GM19452 (cell line): ENCODE results near the gene CCDC82.

ENCODE experiments used
- ATAC-seq: cut with Tn5 transposase; IDR thresholded peaks from one replicate; pipeline ENCODE4 v1.9.1; 2021; ENCODE audit not compliant: unreplicated experiment

CCDC82 gene

DNA sequence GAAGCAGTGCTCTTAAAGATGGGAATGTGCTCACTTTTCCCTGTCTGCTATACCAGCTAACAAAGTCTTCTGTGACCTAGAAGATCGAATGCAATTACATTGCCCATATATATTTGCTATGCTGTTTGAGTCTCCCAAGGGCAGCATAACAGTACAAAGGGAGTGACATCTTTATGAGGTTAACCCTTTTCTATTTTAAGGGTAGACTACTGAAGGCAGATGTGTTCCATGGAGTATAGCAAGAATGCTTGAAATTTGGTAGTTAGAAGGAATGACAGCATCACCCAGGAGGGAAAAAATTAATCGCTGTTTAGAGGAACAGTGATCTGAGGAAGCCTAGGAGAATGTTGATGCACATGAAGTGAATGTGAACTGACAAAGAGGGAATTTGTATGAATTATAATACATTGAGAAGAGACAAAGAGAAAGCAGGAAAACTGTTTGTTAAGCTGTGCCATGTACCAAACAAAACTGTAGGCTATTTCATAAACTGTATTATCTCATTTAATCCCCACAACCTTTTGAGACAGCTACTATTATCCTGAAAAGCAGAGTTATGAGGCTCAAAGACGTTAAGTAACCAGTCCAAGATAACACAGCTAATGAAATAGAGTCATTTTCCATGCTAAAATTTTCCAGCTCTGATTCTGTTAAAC lies 59.7 kb downstream of the CCDC82 start:
- ATAC-seq, result no peak

DNA sequence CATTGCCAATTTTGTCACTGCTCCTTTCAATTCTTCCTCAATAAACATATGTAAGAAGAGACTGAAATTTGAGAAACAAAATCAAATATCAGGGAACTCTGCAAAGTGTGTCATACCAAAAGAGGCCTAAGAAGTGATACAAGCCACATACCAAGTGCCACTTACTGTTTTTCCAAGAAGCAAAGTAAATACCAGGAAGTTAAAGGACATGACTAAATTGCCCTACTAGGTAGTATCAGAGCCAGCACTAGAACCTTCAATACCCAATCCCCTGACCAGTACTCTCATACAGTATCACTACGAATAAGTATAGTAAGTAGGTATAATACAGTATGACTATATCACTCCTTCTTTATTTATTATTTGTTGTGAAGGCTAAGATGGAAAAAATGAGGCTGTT lies 60.3 kb downstream of the CCDC82 start:
- ATAC-seq, result no peak

DNA sequence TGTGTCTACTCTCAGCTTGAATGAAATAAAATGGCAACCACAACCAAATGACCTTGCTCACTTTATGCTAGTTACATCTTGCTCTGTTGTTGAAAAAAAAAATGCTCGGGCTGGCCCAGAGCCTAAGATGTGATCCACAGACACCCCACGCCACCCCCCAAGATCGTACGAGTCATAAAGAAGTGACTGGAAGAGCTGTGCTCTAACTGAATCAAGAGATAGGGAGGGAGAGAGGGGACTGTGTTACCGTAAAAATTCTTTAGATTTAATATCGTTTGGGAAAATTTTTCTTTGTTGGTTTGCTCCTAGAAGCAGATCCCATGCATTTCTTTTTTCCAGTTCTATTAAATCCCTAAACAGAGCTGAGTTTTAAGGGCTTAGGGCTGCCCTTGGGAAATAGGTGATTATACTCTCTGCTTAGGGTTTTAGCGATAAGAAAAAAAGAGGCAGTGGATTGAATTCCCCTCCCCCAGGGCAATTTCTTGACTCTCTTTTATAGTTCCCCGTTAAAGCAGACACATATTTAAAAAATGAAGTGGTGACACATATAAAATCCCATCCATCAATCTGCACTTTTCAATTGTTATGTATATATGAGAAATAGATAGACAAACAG lies 61.2 kb downstream of the CCDC82 start:
- ATAC-seq, result no peak

DNA sequence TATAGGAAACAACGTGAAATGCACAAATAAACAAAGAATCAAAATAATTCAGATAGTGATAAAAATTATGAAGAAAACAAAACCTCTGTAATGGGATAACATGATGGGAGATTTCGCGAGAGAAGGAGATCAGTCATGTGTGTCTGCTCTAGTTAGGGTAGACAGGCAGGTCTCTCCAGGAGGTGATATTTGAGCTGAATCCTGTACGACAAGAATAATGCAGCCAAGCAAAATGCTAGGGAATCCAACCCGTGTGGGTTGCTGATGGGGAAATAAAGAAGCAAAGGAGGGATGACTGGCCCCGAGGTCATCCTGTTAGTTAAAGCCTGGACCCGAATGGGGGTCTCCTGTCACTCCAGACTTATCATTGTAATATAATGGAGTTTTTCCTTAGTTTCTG lies 62.8 kb downstream of the CCDC82 start:
- ATAC-seq, result no peak

DNA sequence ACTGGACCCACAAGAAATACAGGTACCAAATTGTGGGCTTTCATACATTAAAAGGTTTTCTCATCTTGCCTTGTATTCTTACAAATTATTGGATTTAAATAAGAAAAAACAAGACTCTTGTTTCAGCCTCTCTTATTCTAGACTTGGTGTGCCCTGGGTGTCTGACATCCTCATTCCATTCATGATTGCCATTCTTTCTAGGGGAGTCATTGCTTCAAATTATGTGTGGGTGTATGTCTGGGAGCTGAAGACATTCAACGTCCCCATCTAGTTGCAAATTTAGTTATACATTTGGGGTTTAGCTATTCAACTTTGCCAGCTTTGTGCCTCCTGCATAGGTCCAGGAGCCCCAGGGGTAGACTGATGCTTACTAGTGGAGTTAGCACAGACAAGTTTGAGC lies 64.8 kb downstream of the CCDC82 start:
- no peak for ATAC-seq

DNA sequence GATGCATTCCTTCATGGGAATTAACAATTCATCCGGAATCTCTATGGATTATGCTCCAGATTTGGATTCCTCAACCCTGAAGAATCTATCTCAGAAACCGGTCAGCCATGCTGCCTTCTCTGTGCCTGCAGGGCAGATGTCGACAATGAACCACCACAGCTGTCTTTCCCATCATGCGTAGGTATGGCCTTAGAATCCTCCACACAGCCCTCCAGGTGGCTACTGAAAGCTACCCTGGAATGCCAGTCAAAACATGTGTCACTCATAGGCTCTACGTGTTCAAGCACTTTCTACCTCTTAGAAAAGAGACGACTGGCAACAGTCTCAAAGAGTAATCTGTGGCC lies 66.1 kb downstream of the CCDC82 start:
- no peak for ATAC-seq

DNA sequence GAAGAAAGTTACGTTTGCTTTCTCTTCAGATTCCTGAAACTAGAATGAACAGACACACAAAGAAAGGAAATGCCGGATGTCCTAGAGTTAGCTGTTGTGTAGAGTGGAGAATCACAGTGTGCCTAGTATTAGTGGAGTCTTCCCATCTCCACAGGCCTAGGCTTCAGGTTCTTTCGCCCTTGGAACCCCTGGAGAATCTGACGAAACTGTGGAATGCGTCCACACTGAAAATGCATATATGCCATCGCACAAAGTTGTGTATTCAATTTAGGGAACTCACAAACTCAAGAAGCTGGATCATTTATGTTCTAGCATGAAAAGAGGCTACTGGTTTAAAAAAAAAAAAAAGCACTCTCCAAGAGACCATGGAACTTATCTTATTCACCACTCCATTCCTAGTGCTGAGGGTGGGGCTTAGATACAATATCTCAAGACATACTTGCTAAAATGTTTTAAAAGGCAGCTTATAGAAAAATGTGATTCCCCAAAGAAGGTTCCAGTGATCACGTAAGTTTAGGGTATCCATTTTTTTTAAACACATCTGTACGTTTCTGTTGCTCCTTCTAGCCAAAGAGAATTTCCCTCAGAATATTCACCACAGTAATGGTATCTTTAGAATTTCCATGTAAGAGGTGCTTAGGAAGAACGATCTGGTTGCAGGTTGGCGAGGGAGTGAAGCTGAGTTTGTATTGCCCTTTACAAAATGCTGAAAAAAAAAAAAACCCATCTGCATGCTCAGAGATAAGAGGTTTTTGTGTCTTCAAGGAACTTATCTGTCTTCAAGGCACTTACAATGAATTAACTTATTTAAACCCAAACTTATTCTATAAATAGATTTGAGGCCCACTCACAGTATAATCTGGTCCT lies 66.7 kb downstream of the CCDC82 start:
- no peak for ATAC-seq

DNA sequence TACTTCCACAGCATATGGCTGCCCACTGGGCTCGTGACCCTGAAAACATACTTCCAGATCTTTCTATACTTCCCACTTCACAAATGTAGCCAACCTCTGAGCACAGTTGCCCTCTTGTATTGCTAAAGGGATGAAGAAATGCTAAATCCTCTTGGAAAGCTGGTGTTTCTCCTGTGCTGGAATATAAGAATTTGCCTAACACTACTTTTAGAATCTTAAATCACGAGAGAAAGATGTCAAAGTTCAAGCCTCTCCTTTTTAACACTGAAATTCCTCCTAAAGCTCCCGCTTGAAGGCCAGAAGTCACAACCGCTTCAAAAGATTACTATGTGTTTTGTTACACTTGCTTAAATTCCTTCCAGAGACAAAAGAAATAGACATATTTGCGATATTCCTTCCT lies 68.6 kb downstream of the CCDC82 start:
- no peak for ATAC-seq

DNA sequence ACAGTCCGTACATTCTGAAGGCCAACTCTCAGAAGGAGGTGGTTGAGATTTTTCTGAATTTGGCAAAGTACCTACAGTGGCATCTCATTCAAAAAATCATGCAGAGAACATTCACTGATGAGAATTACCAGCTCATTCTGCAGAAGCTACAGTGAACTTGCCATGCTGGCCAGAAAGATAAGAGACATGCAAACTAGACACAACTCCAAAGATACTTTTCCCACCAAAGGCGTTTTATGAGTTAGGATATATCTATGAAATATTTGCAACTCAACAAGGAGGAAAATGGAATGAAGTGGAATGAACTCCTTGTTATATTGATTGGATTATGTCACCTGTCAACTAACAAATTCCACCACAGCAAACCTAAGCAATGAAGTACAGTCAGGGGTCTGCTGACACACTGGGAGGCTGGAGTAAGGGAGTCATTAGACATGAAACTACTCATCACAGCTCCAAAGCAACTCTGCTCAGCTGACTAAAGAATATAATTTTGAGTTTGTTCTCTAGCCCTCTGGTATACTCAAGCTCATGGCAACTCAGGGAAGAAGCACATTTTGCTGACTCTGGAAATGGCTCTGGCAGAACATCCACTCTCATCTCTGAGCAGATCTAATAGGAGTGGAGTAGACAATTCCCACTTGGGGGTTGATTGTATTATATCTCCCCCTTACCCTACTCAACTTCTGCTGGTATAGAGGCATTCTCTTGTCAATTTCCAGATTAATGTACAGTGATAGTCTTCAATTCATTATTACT lies 69.6 kb downstream of the CCDC82 start:
- no peak for ATAC-seq

DNA sequence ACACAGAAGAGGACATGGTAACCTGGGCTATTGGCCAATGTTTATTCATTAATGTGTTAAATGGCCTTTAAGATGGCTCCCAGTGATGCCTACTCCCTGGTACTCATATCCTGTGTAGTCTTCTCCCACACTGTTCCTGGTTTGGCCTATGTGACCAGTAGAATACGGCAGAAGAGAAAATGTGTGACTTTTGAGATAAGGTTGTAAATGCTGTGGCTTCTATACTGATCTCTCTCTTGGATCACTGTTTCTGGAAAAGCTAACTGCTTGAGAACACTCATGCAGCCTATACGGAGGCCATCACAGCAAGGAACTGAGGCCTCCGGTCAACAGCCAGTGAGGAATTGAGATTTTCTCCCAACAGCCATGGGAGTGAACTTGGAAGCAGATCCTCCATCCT lies 70.9 kb downstream of the CCDC82 start:
- ATAC-seq, result no peak

DNA sequence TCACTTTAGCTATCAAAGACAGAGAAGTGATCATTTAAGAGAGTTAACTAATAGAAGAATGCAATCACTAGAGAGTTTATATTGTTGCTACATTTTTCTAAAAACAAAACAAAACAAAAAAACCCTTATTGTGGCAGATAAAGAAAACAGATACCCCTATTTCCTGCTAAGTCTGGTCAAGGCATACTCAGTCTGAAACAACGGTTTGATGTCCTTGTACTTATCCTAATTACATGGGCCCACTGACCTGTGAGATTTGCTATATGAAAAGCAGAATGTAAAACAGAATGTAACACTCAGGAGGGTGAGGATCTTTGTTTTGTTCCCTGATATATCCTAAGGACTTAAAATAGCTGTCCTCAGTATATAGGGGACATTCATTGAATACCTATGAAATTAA lies 71.3 kb downstream of the CCDC82 start:
- no peak for ATAC-seq

DNA sequence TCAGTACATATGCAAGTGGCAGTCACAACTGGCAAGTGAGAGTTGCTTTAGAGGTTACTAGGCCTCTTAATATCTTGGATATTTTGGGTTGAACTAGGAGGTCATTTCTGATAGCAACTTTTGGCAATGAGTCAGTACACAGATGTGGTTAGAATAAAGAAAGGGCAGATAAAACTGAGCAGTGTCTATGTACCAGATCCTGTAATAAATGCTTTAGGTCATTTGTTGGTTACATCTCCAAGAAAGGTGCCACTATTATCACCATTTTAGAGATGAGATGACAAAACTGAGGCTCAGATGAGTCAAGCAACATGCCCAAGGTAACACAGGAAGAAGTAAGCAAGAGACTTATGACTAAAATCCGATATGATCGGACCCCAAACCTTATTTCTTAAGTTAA lies 71.7 kb downstream of the CCDC82 start:
- no peak for ATAC-seq

DNA sequence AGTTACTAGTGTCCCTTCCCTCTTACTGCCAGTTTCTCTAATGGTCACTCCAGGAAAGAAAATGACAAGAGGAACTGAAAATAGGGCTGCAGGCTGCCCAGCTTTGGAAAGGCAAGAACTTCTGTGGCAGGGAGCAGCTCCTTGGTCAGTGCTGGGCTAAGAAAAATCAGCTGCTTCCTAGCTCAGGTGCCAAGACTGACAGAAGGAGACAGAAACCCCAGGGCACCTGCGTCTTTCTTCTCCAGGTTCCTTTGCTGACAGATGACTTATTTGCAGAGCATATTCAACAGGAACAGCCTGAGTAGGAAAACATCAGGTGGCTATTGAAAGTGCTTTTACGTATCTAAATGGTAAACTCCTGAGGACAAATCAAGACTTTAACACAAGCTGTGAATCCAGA lies 72.1 kb downstream of the CCDC82 start:
- no peak for ATAC-seq

DNA sequence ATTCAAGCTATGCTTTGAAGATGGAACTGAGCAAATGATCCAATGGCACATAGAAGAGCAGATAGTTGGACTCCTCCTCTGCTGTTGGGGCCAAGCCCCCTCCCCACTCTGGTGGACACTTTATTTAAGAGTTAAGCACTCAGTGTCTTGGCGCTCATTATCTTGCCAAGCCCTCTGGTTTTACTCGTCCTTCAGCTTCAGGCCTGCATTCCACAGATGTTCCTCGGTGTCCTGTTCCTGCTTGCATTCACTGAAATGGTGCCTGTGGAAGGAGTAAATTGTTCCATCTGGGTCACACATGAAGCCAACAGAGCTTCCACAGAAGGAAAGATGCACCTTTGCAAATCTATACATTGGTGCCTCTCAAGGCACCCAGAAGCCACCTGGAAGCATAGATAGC lies 72.8 kb downstream of the CCDC82 start:
- ATAC-seq, result no peak

DNA sequence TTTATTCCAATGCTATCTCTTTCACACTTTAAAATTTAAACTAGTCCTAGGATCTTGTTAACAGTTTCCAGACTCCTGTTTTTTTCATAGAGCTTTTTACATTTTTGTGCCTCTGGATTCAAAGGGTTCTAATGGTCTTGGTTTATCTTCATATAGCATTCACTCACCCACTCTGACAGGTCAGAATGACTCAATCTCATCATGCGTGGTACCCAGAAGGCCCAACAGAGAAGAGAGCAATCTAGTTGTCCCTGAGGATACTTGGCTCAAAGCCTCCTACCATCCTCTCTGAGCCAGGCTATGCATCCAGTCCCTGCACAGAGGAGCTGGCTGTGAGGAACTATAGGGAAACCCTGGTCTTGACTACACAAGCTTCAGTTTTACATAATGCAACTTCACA lies 74.2 kb downstream of the CCDC82 start:
- ATAC-seq, result no peak

DNA sequence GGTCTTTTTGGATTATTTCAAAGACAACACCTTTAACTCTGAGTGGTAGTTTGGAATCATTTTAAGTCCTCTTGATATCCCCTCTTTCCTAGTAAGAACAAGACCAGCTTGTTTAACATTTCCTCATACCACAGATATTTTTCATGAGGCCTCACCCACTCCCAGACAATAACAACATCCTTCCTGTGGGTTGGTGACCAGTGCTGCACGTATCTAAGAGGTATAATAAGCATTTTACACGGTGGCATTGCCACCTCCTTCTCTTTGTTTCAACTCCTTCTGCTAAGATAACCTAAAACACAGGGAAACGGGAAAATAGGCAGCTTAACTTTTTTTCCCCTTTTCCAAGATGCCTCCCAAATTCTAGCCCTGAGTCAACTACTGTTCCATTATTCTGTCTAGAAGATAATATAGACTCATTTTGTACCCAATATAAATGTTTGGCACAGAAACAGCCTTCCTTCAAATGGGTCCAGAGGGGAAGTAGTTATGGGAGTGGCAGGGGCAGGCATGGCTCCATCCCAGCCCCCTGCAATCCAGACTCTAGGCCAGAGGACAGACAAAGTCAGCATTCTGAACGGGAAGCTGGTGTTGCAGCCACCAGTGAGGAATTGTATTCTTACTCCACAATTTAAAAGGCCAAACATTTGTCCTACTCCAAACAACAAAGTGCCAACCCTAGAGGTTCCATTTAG lies 75.2 kb downstream of the CCDC82 start:
- no peak for ATAC-seq

DNA sequence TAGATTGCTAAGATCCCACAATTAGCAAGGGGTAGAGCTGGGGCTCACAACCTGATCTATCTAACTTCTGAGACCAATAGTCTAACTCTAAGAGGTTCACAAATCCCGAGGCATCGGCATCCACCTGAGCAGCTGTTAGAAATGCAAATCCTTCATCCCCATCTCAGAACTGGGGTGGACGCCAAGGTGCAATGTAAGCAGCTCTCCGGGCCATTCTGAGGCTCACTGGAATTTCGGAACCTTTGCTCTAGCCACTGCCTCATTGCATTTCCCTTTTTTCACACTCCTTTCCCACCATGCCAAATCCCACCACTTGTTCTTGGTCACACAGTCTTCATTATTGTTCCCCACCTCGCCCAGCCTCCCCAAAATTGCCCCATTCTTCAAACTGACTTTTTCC lies 76.5 kb downstream of the CCDC82 start:
- no peak for ATAC-seq

DNA sequence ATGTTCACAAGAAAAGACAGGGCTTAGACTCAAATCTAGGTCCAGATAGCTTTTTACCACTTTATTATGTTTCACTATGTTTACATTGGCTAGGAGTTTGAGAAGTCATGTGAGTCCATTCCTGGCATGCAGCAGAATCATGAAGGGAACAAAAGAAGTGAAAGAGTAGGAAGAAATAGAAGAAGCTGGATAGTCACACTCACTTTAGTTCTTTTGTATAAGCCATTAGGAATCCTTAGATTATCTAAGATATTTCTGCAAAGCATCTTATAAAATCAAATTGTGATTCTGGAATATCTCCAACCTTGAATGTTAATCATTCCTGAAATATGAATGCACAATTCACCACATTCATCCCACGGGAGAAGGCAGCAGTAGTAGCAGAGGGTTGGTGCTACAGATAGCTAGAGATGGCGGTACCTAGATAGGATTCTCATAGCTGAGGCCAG lies 78.6 kb downstream of the CCDC82 start:
- ATAC-seq, result no peak

DNA sequence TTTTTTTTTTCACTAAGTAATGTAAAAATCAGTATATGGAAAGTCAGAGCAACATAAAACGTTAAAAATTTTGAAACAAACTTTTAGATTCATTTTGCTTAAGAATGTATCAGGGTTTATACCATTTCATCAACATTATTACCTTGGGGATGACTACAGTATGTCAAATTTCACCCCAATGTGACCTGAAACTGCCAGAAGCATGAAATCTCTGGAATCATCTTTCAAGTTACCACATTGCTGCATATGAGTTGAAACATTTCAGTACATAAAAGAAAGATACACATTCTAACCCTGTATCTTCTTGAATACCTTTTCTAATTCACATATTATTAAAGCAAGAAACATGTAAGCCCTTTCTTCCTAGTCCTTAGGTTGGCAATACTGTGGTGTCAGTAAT lies 79.5 kb downstream of the CCDC82 start:
- ATAC-seq, result no peak

DNA sequence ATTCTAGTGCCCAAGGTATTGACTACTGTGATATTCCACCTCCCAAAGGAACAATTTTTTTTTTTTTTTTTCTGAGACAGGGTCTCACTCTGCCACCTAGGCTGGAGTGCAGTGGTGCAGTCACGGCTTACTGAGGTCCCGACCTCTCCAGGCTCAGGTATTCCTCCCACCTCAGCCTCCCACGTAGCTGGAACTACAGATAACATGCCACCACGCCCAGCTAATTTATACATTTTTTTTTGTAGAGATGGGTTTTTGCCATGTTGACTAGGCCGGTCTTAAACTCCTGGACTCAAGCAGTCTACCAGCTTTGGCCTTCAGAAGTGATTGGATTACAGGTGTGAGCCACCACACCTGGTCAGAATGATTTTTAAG lies 80.1 kb downstream of the CCDC82 start:
- no peak for ATAC-seq

DNA sequence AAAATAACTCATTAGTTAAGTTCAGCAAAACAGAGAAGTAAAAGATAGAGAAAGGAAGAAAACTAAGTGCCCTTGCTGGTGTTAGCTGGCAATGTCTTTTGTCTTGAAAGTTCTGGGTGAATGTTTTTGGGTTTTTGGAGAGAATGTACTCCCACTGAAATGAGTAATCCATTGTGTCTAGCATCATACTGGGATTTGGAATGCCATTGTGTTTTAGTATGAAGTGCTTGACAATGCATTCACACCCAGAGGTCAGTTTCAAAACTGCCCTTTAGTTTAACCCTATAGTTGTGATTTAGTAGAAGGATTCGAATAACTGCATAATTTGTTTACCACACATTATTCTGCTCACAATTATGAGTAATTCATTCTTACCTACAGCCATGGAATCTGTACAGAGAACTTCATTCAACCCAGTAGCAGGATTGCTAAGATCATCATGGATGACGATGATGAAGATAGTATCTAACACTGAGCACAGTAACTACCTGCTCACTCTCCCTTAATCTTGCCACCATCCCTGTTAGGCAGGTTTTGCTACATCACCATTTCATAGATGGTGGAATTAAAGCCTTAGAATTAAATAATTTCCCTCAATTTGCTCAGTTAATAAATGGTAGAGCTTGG lies 80.6 kb downstream of the CCDC82 start:
- no peak for ATAC-seq
